HEK293 (cell line): ENCODE measurements around the gene UGT1A8.

Source experiments
- BCL6B ChIP-seq: fragments of 450-650 bp; formaldehyde crosslinking; IDR thresholded peaks from 2 replicates; pipeline ENCODE4 v1.5.1; 2017; ENCODE audit warnings: missing biosample characterization, missing genetic modification characterization
- ZNF274 ChIP-seq, 2 experiments: fragments of 200-500 bp in 1 of 2; fragments of 450-650 bp in 1 of 2; sonication (Bioruptor generic) in 1 of 2; formaldehyde crosslinking in 1 of 2; IDR thresholded peaks; 2 replicates each; pipeline versions ENCODE4 v1.5.1 to v1.6.1; 2014 to 2016; ENCODE audit warnings: borderline replicate concordance in 1 of 2, inconsistent platforms in 1 of 2, low read length in 1 of 2, missing biosample characterization in 1 of 2, missing genetic modification characterization in 1 of 2

- no peak for TF ChIP-seq ZNF274 (IDR thresholded peaks at IDR 0.05; ENCODE audit: low read length)
- no peak for TF ChIP-seq ZNF274 (tag by site-specific recombination; IDR thresholded peaks at IDR 0.05; ENCODE audit: borderline replicate concordance)
- no peak for TF ChIP-seq BCL6B (tag by site-specific recombination)
Observed at GRCh38 chr2:233815861-233816260, 198.4 kb downstream of the UGT1A8 start.
